ENCODE measurements around the gene DPH1. TPM values are rescaled to one million over a fixed set of nuclear protein-coding genes. Genes with fewer than 3 reads are reported as not detected.

The DPH1 gene
- total RNA-seq, 3 donors from 2014 or later (not counting 1 experiment from before 2014, with no cell fraction given): 60.2 to 65.2 (median 63.2) TPM

DNA sequence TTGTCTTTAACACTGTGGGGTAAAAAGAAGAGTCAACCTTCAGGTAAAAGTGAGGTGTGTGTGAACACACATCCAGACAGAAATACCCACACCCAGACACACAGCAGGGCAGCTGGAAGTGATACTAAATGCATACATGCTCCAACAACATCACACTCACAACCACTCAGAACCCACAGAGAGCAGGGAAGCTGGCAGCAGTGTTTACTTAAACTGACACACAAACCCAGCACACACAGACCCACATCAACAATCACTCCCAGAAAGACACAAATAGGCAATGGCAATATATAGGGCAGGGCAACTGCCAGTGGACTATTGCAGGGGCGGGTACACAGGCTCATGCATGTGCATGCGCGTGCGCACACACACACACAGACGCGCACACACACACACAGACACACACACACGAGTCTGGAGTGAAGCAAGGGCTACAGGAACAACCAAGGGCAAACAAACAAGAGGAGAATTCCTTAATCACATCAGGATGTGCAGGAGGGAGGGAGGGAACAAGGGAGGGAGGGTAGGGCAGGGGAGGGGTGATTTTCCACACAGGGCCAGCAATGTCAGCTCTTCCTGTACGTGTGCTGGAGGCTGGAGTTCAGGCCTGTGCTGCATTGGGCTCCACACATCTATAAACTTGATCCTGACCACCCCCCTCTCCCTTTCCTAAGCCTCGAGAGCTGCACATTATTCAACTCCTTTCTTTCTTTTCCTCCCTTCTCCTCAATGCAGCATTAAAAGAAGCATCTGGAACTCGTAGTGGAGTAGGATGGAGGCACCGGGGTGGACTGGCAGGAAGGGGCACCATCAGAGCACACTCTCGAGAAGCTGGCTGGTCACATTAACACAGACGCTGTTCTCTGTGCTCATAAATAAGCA, 55.1 kb downstream of the DPH1 start:
- peaks cover 73% of the 10 kb centered on the region for H3K4me1 ChIP-seq (ENCODE audit: control insufficient read depth, insufficient read depth, low read length)
- H3K36me3 ChIP-seq (ENCODE audit: control insufficient read depth, insufficient read depth, low read length): peaks cover 25% of the 10 kb centered on the region
- no peak for ATAC-seq
- Mint-ChIP-seq H3K36me3 (no peaks in the 10 kb centered on the region), H3K4me3 (no peak overlapping the region), H3K9me3 (no peaks in the 10 kb centered on the region), H3K4me1 (peaks cover 73 to 81% of the 10 kb centered on the region in 2 donors), H3K27ac (peak overlapping the region; percentile 72 to 88), H3K27me3 (ENCODE audit: low read depth in 2 of 2) (no peaks in the 10 kb centered on the region)
- H3K9me3 ChIP-seq (ENCODE audit: control insufficient read depth, insufficient read depth, low read length): no peaks in the 10 kb centered on the region
- no peak for DNase-seq
- no peaks in the 10 kb centered on the region for H3K27me3 ChIP-seq (ENCODE audit: control insufficient read depth, insufficient read depth, low read length)
- intact Hi-C loops (cut with micrococcal nuclease): no loop called here
- TF ChIP-seq CTCF (IDR thresholded peaks at IDR 0.05): no peak
- 90% methylated on average over 12 of the region's 13 CpGs for WGBS (ENCODE audit: insufficient coverage)
- no peak overlapping the region for H3K27ac ChIP-seq (ENCODE audit: low read length)
- no peak overlapping the region for H3K4me3 ChIP-seq (ENCODE audit: low read length)

- H3K4me1 Mint-ChIP-seq: peaks cover 78 to 86% of the 10 kb centered on the region in 2 donors
- no peaks in the 10 kb centered on the region for H3K27me3 Mint-ChIP-seq (ENCODE audit: low read depth in 2 of 2)
- ATAC-seq: no peak
- H3K36me3 ChIP-seq (ENCODE audit: control insufficient read depth, insufficient read depth, low read length): peaks cover 22% of the 10 kb centered on the region
- no peaks in the 10 kb centered on the region for H3K9me3 Mint-ChIP-seq
- H3K27ac Mint-ChIP-seq: peak overlapping the region in 1 of 2 donors; percentile 52
- DNase-seq: no peak
- no peaks in the 10 kb centered on the region for H3K9me3 ChIP-seq (ENCODE audit: control insufficient read depth, insufficient read depth, low read length)
- no peaks in the 10 kb centered on the region for H3K27me3 ChIP-seq (ENCODE audit: control insufficient read depth, insufficient read depth, low read length)
- peaks cover 78% of the 10 kb centered on the region for H3K4me1 ChIP-seq (ENCODE audit: control insufficient read depth, insufficient read depth, low read length)
- no peak for TF ChIP-seq CTCF (IDR thresholded peaks at IDR 0.05)
- no peak overlapping the region for H3K4me3 ChIP-seq (ENCODE audit: low read length)
- no peak overlapping the region for H3K4me3 Mint-ChIP-seq
- no peaks in the 10 kb centered on the region for H3K36me3 Mint-ChIP-seq
- 89% methylated on average over 5 of the region's 5 CpGs for WGBS (ENCODE audit: insufficient coverage)
- intact Hi-C loops (cut with micrococcal nuclease): no loop called here
- H3K27ac ChIP-seq (ENCODE audit: low read length): no peak overlapping the region
Measured at GRCh38 chr17:2085648-2085949, 55.6 kb downstream of the DPH1 start.

GRCh38 chr17:2086306-2086705, 56.4 kb downstream of the DPH1 start:
- Histone ChIP-seq H3K4me1 (ENCODE audit: control insufficient read depth, insufficient read depth, low read length) (peaks cover 77% of the 10 kb centered on the region), H3K36me3 (ENCODE audit: control insufficient read depth, insufficient read depth, low read length) (peaks cover 17% of the 10 kb centered on the region), H3K4me3 (ENCODE audit: low read length) (no peak overlapping the region), H3K9me3 (ENCODE audit: control insufficient read depth, insufficient read depth, low read length) (no peaks in the 10 kb centered on the region), H3K27ac (ENCODE audit: low read length) (no peak overlapping the region), H3K27me3 (ENCODE audit: control insufficient read depth, insufficient read depth, low read length) (no peaks in the 10 kb centered on the region)
- Mint-ChIP-seq H3K4me3 (no peak overlapping the region), H3K4me1 (peaks cover 80 to 88% of the 10 kb centered on the region in 2 donors), H3K27me3 (ENCODE audit: low read depth in 2 of 2) (no peaks in the 10 kb centered on the region), H3K27ac (no peak overlapping the region), H3K9me3 (no peaks in the 10 kb centered on the region), H3K36me3 (no peaks in the 10 kb centered on the region)
- DNase-seq (no peak), ATAC-seq (no peak)
- 68% methylated on average over 3 of the region's 3 CpGs for WGBS (ENCODE audit: insufficient coverage)
- no peak for TF ChIP-seq CTCF (IDR thresholded peaks at IDR 0.05)
- intact Hi-C loops (cut with micrococcal nuclease): no loop called here

Data from natural killer cell (primary cell).